ENCODE results near the gene SLC25A12.

DNA sequence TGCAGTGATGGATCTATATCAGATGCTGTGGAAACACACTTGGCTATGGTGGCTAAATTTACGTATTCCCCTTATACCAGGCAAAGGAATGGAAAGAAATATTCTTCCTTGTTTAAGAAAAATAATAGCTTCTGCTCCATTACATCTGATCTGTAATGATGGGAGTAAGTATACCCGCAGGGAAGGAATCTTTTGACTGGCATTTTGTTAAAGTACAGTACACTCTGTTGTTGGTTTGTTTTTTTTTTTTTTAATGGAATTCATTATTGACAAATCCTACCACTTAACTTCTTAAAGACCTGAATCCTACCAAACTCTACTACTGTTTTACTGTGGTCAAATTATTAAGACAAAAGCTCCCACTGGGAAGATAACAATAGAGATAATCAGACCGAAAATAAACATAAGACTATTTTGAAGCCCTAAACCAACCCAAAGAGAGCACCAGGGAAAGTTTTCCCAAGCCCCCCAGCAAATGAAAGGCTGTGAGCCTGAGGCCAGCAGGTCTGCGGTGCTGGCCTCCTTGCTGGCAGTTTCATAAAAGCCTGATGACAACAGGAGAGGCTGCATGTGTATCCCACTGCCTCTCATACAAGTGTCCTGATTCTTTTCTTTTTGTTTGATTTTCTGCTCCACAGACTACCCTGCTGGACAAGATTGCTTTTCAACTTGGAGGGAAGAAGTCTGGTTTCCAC lies 101.0 kb downstream of the SLC25A12 start:
- TF ChIP-seq, protein P1, sequence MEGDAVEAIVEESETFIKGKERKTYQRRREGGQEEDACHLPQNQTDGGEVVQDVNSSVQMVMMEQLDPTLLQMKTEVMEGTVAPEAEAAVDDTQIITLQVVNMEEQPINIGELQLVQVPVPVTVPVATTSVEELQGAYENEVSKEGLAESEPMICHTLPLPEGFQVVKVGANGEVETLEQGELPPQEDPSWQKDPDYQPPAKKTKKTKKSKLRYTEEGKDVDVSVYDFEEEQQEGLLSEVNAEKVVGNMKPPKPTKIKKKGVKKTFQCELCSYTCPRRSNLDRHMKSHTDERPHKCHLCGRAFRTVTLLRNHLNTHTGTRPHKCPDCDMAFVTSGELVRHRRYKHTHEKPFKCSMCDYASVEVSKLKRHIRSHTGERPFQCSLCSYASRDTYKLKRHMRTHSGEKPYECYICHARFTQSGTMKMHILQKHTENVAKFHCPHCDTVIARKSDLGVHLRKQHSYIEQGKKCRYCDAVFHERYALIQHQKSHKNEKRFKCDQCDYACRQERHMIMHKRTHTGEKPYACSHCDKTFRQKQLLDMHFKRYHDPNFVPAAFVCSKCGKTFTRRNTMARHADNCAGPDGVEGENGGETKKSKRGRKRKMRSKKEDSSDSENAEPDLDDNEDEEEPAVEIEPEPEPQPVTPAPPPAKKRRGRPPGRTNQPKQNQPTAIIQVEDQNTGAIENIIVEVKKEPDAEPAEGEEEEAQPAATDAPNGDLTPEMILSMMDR (conservative IDR thresholded peaks at IDR 0.05; ENCODE audit: low read depth, low read length) = no peak
- TF ChIP-seq EZH2 (IDR thresholded peaks at IDR 0.05; ENCODE audit: borderline replicate concordance, low read depth, low read length, poor library complexity, severe bottlenecking) = no peak
